ENCODE results near the gene DRGX.
A peak's percentile ranks its signal among the peaks of the same experiment; 100 is the strongest.

Gene DRGX

DNA sequence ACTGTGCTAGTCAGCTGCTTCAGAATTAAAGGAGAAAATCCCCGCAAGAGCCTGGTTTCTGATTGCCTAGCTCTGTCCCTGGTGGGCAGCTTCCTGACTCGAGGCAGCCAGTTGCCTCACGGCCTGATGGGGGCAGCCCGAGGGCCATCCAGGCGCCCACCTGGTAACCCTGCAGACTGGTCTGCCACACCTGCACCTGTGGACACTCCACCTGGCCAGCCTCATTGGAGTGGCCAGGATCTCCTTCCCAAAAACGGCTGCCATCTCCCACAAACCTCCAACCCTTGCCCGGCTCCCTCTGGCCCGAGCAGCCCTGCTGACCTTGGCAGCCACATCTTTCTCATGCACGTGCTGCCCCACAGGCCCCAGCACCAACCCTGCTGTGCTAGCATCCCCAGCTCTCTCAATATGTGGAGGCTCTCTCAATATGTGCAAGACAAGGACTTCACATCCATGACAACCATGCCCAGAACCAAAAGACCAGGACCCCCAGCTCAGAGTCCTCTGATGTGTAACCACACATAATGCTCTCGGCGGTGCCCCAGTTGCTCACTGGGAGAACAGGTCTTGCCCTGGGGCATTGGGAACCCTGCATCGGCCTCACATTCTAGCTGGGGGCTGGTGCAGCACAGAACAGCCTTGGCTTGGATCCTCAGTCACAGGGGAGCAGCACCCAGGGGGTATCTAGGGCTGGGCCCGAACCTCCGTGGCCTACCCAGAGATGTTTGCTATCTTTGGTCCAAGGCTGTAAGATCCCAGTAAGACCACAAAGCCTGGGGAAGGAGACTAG, 14.6 kb downstream of the DRGX start:
- DNase-seq, result no peak

DNA sequence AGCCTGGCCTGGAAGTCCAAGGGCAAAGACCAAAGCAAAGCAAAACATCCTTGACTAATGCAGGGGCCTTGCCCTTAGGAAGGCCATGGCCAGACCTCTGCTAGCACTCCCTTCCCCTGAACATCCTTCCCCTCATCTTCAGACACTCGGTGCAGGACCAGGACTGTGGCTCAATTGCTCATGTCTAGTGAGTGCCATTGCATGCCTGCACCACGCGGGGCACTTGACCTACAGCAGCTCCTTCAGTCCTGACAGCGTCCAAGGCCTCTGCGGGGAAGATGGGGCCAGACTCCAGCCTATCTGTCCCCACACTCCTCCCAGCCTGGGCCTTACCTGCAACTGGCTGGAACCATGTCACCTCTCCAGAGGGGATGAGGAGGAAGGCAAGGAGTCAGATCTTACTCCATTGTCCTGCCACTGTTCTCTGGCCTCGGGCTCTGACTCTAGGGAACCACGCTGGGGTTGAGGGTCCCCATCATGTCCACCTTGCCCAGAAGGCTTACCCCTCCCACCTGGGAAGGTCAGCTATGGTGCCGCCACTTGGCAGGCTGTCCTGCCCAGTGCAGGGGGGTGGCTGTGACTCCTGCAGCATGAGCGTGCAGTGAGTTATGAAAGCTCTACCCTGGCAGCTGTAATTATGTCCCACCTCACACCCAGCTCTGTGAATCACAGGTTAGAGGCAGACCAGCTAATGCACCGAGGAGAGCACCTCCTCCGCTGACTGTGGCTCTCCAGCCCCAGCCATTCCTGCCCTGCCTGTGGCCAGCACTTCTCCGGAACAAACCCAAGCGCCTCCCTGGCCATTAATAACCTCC, 16.1 kb downstream of the DRGX start:
- DNase-seq, result no peak

DNA sequence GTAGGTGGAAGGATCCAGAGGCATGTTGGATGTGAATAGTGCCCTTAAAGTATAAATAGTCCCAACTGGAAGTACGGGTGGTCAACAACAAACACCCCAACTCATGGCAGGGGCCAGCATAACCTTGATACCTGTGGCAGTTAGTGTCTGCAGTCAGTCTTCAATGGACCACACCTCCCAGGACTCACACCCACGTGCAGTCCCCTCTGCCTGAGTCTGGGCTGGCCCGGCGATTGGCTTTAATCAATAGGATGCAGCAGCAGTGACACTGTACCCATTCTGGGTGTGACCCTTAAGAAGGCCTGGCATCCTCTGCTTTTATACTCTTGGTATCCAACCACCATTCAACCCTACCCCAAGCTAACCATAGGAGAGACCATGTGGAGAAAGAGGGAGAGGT, 18.6 kb downstream of the DRGX start:
- no peak for DNase-seq

DNA sequence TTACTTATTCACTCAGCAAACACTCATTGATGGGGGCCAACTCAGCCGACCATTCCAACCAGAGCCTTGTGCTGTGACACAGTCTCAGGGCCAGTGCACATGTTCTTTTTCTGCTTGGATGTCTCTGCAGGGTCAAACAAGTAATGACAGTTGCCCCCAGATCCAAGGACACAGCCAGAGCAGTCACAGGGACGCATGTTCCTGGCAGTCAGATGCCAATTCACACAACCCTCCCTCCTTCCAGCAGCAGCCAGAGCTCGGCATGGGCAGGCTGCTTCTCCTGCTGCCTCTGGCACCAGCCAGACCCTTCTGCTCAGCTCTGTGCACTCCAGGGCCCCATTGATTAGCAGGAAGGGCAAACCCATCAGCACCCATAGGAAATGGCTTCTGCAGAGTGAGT, 20.3 kb downstream of the DRGX start:
- DNase-seq, result no peak

DNA sequence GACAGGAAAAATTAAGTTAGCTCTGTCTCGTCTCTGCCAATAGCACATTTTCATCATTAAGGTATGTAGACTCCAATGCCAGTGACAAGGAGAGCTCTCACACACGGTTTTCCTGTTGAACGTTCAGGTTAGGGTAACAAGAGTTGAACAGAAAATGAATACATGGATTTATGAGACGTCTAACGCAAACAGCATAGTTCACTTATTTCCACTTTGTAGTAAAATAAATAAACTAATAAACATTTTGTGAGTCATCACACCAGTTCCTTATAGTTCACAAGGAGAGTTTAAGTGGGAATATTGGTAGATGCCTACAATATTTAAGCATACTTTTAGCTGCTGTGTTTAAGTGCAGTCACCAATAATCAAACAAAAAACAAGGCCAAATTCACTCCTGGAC, 21.1 kb downstream of the DRGX start:
- no peak for DNase-seq

DNA sequence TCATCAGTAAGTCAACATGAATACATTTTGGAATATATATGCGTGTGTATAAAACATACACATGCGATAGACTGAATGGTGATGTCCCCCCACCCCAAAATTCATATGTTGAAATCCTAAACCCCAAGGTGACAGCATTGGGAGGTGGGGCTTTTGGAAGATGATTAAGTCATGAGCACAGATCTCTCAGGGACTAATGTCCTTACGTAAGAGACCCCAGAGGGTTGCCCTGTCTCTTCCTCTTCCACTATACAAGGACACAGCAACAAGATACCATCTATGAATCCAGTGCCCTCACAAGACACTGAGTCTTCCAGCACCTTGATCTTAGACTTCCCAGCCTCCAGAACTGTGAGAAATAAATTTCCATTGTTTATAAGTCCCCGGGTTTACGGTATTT, 22.5 kb downstream of the DRGX start:
- no peak for DNase-seq

DNA sequence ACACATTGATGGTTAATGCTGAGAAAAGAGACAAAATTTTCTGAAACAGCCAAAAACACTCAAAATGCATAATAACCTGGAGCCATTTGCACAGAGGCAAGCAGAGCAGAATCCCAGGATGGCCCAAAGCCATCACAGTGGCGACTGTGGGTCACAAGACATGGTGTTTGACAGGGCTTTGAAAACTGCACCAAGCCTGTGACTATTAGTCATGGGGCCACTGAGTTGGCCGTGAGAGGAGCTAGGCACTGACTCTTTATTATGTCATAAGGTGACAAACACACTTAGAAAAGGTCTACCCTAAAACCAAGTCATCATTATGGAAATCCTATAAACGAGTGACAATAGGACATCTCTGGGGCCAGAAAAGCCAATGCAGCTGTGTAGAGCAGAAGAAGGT, 23.9 kb downstream of the DRGX start:
- no peak for DNase-seq

DNA sequence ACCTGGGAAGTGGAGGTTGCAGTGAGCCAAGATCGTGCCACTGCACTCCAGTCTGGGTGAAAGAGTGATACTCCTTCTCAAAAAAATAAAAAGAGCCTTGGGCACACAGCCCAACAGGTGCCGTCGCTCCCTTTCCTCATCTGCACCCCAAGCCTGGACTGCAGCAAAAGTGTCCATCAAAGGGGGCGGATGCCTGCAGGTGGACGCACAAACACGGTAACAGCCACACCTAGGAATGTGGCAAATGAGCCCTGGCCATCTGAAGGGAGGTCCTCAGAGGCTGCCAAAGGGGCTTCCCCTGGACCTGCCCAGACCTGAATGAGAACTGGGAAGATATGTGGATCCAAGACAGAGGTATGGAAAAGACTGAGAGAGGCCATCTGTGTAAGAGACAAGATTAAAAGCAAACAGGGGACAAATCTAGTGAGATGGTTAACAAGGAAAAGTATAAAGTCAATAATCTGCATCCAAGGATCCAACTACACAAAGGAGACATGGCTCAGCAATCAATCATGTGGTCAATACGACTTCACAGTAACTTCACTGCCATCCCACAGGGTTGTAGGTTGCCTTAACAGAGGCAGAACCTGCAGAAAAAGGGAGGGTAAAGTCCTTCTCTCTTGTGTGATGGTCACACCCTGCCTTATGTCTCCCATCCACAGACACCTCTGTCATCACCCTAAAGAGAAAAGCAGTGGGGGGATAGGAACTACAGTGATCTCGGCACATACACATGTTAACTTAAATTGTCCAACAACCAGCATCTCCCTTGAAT, 25.4 kb downstream of the DRGX start:
- no peak for DNase-seq

DNA sequence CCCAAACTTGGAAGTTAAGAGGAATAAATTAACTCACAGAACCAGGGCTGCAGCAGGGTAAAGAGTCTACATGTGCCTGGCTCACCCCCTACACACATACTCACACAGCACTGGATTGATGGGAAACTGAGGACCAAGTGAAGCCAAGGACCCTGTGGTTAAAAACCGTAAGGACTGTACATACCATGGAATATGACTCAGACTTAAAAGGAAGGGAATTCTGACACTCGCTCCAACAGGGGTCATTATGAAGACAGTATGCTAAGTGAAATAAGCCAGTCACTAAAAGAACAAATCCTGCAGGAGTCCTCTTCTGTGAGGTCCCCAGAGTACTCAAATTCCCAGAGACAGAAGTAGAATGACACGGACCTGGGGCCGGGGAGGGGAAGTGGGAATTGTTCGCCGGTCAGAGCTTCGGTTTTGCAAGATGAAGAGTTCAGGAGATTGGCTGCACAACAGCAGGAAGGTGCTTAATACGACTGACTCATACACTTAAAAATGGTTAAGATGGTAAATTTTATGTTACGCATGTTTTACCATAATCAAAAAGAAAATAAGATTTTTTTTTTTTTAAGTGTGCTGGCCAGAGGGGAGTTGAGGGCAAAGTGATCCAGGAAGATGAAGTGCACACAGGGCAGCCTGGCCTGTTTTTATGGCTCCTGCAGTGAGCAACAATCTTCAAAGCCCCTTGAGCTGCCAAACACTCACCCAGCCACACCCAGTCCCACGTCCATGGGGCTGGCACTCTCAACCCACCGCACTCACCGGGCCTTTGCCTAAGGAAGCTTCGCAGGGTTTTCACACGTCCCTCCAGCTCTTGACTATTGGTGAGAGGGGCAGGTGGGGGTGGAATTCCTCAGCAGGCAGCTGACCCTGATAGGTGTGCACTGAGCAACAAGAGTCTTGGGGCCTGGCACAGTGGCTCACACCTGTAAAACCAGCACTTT, 26.4 kb downstream of the DRGX start:
- DNase-seq, result no peak

DNA sequence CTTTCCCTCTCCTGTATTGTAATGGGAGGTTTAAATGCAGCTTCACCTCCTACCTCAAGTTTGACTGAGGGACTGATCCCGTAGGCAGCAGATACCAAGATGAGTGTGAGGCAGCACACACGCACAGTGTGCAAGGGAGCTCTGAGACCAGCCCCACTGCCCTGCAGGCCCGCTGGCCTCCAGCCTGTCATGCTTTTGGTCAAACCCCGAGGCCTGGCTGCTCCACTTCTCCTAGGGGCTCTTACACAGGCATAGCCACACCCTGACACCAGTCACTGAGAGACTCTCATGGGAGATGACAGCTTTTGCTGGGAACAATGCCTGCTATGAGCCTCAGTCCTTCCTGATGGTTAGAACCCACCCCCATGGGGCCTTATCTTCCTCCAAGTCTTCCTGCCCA, 27.6 kb downstream of the DRGX start:
- no peak for DNase-seq

DNA sequence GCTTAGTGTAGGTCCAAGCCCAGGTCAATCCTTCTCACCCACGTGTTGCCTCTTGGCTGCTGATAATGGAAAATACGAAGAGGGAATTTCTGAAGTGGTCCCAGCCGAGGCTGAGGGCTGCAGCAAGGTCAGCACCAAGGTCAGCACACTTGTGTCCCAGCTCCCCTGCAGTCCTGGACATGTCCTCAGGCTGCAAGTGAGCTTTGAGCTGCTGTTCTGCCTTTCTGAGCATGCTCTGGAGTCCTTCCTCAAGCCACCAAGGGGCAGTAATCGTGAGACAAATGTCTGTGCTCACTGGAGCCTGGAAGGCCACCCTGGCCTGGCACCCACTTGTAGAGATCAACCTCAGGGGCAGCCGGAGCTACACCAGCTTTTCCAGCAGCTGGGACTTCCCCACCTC, 28.3 kb downstream of the DRGX start:
- DNase-seq, result no peak

DNA sequence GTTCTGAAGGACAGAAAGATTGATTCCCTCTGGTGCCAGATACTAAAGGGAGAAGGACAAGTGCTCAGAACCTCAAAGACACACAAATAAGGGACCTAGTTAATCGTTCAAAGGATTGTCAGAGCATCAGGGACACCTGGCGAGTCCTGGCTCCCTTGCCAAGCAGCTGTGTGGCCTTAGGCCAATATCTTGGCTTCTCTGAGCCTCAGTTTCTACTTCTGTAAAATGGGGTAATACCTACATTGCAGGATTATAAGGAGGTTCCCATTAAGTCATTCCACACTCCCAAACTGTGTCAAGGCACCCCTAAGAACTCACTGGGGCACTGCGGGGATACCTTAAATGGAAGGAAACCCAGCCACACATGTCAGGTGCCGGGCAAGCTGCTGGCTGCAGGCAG, 29.4 kb downstream of the DRGX start:
- DNase-seq, result no peak

DNA sequence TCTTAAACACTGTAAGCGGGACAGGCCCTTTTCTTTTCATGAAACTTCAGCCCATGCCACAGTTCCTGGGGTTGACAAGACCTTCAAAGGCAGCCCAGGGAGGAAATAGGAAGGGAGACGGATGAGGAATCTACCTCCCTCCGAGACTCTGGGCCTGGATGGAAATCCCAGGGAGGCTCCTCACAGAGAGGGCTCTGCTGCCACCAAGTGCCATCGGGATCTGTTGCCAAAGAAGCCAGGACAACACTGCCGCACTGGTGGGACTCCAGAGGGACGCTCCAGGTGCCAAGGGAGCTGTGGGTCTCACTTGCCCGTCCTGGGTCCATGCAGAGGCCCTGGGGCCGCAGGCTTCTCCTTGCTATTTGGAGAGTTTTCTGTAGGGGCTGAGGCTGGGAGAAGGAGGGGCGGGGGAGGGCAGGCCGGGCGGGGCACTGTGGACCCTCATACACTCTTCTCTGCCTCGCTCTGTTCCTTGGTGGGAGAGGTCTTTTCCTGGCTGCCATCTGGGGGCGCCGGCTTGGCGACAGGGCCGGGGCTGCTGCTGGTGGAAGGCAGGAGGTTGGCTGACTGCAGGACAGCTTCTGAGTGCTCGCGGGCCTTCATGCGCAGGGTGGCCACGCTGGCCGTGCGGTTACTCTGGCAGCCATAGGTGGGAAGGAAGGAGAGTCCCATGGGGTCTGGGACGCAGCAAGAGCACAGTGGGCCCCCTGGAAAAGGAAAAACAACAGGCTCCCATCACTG, 30.0 kb downstream of the DRGX start:
- DNase-seq, result no peak

DNA sequence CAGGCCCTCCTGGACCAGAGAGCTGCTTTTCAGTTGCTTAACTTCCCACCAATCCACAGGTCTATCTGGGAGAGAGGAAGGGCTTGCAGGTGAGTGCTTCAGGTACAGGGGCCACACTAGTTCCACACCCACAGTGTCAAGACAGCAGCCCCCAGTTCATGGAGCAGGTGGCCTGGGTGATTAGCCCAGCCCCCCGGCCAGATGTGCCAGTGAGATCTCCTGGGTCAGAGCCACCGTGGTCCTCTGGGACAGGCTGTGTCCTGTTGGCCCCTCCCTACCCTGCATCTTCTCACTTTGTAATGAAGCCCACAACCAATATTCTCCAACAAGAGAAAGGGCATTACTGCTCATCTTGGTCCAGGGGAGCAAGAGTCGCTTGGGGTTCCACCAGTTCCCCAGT, 30.6 kb downstream of the DRGX start:
- DNase-seq, result no peak

DNA sequence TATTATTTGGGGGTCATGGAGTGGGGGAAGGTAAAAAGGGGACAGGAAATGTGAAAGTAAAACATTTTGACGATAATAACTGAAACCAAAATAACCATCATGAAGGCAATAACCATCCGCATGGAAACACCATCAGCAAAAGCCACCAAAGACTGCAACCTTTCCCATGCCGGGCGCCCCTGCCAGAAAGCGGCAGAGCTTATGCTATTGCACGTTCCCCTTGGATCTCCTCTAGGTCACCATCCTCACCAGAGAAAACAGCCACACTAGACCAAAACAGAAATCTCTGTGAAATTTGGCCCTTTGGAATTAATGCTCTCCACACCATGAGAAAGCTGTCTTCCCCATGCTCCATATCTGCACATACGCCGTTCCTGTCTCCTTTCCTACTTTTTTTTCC, 31.1 kb downstream of the DRGX start:
- no peak for DNase-seq

DNA sequence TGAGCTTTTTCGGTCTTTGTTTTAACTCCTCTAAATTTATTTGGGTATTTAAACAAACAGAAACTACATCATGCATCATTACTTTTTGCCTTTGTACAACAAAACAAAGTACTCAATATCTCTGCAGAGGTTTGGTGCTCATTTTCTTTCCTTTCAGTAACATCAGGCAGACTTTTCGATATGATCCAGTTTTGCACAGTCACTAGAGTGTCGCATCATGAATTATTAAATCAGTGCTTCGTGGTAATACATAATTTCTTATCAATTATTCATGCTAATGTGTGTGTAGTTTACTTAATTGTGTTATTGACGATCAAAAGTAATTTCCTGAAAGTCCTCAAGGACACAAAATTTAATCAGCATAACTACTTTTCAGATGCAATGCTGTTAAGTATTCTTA, 31.8 kb downstream of the DRGX start:
- DNase-seq, result no peak

DNA sequence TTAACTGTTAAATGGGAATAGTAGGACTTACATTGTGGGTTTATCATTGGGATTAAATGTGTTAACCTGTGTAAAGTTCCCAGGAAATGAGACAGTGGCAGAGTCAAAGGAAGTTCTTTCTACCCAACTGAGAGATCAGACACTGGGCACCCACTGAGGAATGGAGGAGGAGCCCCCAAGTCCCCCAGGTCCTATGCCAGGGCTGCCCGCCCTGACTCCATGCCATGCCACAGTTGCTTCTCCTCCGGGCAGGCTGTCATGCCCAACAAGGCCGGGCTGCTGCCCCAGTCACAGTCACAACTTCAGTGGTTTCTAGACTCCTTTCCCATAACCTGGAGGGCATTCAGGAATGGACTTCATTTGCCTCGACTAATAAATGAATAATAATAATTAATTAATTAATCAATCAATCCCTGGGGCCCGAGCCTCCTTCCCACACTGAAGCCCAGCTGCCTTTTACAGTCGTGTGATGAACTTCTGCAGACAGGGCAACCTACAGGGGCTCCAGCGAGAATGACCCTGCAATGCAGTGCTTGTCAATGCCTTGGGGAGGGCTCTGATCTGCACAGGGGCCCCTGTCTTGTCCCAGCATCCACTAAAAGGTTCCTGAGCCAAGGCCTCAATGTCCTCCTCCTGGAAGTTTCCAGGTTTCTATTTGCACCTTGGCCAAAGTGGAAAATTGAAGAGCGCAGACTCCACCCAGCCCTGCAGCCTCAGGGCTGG, 32.4 kb downstream of the DRGX start:
- no peak for DNase-seq

DNA sequence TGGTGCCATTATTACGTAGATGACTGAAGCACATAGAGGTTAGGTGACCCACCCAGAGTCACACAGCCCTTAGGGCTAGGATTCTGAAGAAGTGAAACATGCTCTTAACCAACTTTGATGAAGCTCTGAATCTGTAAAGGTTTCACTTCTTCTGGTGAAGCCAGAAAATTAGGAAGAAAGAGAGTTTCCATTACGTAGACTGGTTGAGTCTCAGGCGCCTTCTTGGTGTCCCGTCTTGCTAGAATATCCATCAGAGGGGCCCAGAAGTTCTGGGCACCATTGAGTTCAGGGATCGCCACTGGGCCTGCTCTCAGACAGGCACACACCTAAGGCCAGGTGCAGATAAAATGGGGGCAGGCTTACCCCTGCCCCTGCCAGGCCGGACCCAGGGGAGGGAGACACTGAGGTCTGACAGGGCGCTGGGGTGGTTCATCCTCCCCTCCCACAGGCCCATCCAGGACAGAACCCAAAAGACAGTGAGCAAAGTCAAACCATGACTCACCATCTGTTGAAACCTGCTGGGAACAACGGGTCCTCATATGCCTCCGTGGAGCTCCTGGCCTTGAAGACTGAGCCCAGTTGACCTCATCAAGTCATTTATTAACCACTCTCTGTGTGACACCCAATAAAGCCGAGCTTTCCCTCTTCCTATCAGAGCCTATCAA, 33.2 kb downstream of the DRGX start:
- peak; percentile 4 for DNase-seq

DNA sequence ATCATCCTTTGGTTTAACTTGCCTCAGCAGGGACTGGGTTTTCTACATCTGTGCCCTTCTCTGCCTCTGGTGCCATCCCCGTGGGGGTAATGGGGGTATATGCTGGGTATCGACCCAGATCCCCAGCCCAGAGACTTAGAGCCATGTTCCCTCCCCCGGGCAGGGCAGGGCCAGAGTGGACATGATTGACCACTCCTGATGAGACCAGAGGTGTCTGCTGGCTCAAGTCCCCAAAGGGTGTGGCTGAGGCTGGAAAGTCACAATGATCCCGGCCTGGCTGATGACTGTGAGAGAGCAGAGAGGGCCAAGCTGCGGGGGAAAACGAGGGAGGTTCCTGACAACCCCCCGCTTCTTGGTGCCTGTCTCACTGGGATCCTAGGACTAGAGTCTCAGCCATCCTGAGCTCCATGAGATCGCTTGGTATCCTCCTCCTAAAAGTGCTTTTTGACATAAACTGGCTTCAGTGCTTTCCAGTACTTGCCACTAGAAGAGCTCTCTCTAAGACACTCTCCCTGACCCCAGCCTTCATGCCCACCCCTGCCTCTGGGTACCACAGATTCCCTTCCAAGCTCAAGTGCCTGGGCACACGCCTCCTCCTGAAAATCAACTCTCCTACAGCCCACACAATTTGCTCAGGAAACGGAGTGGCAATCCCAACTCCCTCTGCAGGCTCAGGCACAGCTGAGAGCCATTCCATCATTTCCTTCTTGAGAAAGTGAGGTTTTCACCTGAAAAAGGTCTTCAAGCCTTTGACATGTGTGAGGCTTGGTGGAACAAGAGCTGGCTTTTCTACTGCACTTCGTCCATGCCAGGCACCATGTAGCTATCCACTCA, 33.9 kb downstream of the DRGX start:
- no peak for DNase-seq

DNA sequence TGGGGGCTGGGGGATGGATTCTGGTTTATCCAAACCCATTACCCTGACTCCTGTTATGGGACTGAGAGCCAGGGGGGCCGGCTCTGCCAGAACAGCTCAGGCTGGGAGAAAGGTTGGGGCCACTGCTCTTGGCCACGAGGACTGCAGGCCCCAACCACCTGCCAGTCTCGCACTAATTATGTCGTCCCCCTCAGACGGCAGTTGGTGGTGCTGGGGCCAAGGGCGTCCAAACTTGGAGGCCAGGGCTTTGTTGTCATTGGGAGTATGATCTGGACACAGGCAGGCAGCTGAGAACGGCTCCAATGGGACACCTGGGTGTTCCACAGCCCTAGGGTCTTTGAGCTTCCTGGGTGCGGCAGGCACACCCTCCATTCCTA, 34.7 kb downstream of the DRGX start:
- no peak for DNase-seq
